GM18499 (cell line): ENCODE data around the gene TYMS.
"Not testable (repeated sequence)": the region's sequence is repeated elsewhere in the genome, so short reads cannot be mapped to it uniquely, and the experiment has no call there.

Experiments used
- ATAC-seq: cut with Tn5 transposase; IDR thresholded peaks from one replicate; pipeline ENCODE4 v1.9.1; 2021; ENCODE audit warnings: moderate number of reproducible peaks; ENCODE audit not compliant: insufficient read depth, unreplicated experiment

TYMS gene

DNA sequence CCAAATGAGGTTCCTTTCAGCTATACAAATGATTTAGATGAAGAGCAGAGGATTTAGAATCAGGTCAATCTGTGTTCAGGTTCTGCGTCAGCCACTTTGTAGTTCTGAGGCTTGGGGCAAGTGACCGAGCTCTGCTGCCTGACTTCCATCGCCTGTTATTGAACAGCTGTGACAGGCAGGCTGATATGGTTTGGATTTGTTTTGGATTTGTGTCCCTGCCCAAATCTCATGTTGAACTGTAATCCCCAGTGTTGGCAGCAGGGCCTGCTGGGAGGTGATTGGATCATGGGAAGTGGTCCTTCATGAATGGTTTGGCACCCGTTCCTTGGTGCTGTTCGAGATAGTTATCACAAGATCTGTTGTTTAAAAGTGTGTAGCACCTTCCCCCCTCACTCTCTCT lies 18.6 kb downstream of the TYMS start:
- ATAC-seq, result no peak

DNA sequence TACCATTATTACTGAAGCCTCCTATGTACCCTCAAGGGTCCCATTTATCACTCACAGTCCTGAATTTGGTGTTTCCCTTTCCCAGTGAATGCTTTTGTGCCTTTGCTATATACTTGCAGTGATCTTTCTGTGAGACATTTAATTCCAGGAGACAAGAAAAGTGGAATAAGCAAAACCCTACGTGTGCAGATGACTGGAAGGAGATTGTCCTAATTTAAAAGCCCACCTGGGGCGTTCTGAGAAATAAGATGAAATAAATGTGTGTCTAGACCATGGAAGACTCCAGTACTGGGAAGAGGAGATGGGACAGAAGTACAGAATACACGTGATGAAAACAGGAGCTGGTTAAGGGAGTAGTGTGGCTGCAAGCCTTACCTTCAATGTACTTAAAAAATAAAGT lies 19.3 kb downstream of the TYMS start:
- ATAC-seq, result no peak

DNA sequence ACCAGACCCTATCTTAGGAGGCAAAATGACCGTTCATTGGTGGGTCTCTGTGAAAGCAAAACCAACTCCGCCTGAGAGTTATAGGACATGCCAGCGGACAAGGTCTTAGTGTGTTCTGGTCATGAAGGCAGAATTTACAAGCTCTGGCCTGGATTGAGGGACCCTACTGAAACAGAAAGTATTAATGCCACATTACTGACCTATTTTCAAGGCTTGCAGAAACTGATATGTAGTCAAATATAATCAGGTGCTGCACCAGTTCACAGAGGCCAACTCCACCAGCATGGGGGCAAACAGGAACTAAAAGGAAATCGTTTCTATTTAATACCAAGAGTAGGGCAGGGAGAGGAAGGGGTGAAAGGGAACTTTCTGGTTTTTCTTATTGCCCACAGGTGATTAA lies 19.7 kb downstream of the TYMS start:
- ATAC-seq, result no peak

DNA sequence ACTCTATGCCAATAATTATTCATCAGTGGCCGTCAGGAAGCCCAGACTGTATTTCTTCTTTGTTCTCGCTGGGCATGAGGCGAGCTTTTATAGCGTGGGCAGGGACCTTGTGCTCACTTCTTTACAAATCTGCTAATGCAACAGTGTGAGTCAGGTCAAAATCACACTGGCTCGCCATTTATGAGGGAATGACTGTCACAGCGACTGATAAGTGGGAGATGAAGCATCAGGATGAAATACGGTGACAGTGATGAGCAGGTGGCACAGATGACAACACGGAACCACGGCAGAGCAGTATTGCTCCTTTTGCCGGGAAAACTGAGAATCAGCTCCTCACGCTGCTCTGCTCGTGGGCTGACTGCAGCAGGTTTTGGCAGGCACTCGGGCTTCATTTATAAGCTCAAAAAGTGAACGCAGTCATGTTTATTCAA lies 20.5 kb downstream of the TYMS start:
- ATAC-seq, result no peak

DNA sequence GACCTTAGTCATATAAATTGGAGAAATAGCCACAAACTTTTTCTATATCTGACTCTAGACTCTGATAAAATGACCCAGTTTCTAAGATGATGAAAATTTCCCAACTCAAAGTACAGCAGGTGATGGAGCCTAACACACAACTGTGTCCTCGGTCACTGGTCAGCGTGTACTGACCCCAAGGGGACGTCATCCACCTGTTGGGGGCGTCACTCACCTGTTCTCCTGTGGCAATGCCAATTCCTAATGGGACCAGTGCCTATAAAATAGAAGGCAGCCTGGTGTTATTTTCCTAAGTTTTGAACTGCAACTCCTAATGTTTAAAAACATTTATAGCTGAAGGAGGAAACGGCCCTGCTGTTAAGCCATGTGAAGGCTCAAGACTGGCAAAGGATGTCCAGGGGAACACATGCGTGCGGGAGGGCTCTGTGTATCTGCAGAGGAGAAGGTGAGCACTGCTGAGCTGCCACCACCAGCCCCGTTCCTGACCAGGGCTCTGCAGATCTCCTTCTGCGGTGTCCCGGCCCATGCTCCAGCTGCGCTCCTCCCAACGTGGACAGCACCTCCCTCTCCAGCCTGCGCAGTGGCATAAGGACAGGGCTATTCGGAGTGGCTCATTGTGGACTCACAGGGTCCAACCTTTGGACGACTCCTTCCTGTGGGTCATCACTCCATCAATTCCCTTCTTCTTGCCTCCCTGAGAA lies 21.2 kb downstream of the TYMS start:
- ATAC-seq, result no peak

DNA sequence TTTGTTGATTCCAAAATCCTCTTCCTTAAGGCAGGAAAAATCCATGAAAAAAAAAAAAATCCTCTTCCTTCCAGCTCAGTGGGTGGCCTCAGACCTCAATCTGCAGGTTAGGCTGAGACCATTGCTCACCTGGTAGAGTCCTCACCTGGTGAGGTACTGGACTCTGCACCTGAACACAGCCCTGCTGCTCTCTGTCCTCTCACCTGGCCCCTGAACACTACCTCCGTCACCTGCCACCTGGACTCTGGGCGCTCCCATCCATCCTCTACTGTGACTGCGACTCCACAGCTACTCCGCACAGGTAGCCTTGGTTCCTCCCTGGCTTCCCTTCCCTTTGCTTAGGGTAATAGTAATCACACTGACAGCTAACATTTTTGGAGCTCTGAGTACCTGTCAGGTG lies 22.1 kb downstream of the TYMS start:
- no peak for ATAC-seq

DNA sequence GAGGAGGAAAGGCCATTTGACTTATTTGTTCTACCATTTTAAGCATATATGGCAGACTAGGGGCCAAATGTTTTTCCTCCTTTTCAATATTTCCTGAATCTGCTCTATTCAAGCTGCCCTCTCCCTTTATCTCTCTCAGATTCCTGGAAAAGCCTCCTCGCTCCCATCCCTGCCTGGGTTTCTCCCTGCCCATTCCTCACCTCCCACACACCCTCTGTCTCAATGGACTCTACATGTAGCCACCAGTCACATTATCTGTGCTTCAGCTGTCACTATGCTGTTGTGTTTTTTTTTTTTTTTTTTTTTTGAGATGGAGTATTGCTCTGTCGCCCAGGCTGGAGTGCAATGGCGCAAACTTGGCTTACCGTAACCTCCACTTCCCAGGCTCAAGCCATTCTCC lies 22.9 kb downstream of the TYMS start:
- ATAC-seq, result no peak

DNA sequence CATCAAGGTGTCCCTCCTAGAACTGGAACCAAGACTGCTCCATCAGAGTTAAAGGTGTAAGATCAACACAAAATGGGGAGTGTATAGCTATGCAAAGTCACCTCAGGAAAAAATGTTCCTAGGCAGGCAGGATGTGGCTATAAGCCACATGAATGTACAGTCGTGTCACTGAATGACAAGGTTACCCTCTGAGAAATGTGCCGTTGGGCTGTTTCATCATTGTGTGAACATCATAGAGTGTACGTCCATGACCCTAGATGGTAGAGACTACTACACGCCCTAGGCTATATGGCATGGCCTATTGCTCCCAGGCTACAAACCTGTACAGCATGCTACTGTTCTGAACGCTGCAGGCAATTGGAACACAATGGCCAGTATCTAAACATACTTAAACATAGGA lies 24.5 kb downstream of the TYMS start:
- no peak for ATAC-seq

DNA sequence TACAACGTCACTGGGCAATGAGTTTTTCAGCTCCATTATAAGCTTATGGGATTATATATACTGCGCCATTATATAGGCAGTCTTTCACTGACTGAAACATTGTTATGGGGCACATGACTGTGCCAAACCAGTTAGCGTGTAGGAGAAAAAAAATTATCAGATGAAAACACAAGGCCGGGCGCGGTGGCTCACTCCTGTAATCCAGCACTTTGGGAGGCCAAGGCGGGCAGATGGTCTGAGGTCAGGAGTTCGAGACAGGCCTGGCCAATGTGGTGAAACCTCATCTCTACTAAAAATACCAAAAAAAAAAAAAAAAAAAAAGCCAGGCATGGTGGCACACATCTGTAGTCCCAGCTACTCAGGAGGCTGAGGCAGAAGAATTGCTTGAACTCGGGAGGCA lies 25.0 kb downstream of the TYMS start:
- not testable (repeated sequence) for ATAC-seq

DNA sequence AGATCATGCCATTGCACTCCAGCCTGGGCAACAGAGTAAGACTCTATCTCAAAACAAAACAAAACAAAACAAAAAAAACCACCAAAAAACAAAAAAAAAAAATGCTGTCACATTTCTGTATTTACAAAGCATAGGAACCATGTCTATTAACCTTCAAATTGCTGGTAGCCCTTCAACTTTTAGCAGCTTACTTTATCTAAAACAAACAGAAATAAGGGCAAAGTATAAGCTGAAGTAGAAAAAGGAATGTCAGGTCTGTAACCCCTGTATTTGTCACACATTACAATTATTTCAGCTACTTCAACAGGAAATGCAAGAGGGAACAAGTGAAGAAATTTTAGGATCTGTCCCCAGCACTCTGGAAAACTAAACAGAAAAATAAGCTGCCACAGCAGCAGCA lies 25.4 kb downstream of the TYMS start:
- no peak for ATAC-seq

DNA sequence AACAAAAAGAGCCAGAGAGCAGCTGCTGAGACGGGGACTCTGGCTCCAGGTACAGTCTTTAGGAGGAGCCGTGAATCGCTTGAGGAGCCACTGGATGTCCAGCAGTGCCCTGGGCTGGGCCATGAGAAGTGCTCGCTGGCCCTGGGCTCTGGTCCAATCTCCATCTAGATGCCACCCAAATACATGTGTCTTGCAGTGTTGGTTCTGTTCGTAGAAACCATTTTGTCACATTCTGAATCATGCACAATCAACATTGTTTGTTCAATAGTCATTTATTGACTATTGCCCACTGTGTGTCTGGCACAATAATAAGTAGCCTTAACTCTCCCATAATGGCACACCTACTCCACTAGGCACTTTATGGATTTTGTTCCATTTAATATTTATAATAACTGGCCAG lies 26.1 kb downstream of the TYMS start:
- ATAC-seq, result no peak

DNA sequence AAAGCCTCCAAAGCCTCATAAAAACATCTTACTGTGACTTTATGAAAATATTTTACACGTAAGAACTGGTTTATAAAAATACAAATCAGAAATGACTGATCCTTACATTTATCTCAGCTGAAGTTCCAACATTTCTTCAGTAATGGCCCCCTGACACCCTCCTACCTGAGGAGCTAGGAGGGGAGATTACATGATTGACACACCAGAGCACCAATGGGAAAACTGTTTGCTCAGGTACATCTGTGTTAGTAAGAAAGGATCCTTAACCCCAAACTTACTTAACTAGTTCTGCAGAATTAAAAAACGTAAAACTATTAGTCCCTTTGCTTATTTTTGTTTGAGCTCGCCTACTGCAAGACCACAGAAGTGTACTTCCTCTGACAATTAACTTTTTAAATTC lies 28.0 kb downstream of the TYMS start:
- no peak for ATAC-seq

DNA sequence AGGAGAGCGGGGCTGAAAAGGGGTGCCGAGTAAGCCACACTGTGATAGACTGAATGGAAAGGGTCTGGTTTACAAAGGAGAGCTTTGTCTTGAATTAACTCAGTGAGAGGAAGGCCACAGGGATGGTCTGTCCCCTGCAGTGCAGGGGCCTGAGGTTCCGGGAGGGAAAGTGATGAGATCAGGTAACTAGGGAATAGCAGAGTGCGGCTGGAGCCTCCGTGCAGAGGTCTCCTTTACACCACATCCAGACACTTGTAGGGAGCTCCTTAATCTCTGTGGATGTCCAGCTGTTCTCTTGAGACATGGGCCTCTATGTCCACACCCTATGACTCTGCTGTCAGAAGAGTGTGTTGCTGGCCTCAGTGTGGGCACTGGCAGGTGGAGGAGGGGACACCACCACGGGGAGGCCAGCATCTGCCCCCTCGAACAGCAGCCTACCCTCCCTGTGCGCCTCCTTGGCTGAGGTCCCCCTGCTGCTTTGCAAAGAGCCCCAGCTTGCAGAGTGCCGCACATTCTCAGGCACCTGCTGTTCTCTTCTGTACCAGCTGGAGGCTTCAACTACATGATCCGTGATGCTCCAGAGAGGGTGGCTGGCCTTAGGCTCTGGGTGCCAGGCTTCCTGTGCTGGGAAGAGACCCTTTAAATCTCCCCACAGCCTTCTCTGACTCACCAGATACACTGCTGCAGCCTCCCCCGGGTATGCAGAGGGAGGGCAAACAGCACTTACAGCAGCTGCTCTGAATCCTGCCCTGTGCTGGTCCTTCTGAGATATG lies 29.1 kb downstream of the TYMS start:
- ATAC-seq, result no peak

DNA sequence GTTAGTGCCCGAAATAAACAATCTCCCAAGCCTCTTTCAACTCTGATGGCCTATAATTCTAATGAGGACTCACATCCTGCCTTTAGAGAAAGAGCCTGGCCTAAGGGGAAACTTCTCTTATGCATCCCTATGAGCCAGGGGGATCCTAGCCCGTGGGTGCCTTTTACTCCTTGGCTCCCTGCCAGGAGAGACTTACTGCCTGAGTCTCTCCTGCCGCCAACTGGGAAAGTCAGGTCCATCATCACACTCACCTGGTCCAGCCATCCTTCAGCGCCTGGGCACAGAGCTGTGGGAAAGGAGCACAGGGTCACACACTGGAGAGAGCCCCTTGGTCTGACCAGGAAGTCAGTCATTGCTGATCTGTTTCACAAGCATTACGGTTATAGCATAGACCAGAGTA lies 30.9 kb downstream of the TYMS start:
- no peak for ATAC-seq

DNA sequence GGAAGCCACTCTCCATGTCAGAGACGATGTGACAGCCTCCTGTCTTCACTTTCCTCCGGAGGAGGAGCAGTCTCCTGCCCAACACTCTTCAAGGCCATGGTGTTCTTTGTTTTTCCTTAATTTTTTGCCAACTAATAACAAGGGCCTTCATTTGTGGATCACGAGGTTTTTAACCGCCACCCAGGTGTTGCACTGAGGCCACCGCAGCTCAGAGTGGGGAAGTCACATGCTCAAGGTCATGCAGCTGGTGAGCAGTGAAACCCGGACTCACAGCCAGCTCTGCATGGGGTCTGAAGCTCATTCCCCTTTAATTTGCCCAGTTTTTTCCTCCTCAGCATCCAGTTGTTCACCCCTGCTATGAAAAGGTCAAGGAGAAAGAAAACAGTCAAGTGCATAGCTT lies 35.4 kb downstream of the TYMS start:
- ATAC-seq, result no peak

DNA sequence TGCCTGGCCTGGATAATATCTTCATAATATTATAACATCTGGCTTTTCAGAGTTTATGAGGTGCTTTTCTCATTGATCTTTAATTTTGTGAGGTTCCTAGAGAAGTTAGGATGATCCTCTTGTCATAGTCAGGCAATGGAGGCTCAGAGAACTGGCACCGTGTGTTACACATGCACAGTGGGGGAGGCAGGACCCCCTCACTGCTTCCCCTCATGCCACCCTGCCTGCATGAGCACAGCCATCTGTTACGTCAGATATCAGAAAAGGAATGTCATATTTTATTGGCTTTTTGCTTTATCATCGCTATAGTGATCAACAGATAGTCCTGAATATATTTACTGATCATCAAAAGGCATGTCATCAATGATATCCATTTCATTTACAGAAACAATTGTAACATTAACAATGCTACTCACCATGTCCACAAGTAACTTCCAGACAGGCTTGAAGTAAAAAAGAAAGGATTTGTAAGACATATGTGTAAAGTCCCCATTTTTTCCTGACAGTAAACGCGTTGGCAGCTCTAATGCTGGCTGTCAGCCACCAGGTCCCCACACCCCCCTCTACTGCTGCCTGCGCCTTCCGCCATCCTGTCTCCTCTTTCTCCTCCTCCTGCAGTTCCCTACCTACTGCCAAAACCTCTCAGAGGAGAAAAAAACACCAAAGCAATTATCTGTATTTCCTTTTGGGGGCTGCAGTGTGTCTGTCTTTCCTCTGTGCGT lies 36.2 kb downstream of the TYMS start:
- no peak for ATAC-seq

DNA sequence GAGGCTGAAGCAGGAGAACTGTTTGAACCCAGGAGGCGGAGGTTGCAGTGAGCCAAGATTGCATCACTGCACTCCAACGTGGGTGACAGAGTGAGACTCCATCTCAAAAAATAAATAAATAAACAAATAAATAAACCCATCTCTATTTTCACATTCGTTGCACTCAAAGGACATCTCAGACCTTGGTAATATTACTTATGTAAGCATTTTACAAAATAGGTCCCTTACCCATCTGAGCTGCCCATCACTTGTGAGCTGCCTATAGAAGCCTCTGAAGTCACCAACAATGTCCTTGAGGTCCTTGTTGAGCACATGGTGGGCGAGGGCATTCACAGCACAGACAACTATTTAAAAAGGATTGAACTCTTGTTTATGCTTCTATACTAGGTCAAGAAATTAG lies 39.6 kb downstream of the TYMS start:
- ATAC-seq, result no peak

DNA sequence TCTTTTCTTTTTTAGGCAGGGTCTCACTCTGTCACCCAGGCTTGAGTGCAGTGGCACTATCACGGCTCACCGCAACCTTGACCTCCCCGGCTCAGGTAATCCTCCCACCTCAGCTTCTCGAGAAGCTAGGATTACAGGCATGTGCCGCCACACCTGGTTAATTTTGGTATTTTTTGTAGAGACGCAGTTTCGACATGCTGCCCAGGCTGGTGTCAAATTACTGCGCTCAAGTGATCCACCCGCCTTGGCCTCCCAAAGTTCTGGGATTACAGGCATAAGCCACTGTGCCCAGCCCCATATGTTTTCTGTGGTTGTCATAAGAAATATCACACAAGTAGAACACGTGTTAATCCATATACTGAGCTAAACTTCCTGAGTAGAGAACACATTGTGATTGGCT lies 40.3 kb downstream of the TYMS start:
- no peak for ATAC-seq

DNA sequence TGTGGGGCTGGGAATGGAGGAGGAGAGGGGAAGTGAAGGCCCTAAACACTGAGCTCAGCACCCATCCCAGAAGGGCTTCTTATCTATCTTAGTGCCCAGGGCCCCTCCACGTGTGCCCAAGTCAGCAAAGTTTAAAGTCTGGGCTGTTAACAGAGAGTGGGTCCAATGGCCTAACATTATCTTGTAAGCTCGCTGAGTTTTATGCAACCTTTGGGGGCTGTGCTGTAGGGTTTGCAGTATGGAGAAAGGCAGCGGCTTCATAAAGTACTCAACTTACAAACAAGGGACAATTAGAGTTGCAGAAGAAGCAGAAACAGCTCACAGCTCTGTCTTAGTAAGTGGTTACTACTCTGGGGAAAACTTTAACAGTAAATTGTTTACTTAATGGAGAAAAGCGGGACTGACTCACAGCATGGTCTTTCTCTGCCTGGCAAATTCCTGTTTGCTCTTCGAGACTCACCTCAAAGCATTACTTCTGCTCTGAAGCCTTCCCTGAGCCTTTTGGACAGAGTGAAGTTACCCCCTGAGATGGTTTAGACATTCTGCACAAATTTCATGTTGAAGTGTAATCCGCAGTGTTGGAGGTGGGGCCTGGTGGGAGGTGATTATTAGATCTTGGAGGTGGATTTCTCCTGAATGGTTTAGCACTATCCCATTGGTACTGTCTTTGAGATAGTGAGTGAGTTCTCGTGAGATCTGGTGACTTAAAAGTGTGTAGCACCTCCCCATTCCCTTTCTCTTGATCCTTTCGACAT lies 45.9 kb downstream of the TYMS start:
- ATAC-seq, result no peak

DNA sequence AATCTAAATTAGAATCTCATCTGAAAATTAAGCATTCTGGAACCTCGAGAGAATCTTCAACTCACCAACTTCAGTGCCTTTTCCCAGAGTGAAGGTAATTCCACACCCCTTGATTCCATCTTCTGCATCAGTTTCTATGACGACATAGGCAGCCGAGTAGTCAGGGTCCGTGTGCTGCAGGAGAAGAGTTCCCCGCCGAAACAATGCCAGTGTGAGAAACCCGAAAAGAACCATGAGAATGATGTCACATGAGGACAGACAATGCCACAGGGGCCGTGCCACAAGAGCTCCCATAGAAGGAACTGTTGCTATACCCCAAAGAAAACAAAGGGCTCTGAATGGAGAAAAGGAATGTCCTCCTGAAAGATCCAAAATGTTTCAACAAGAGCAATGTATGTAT lies 49.0 kb downstream of the TYMS start:
- no peak for ATAC-seq

DNA sequence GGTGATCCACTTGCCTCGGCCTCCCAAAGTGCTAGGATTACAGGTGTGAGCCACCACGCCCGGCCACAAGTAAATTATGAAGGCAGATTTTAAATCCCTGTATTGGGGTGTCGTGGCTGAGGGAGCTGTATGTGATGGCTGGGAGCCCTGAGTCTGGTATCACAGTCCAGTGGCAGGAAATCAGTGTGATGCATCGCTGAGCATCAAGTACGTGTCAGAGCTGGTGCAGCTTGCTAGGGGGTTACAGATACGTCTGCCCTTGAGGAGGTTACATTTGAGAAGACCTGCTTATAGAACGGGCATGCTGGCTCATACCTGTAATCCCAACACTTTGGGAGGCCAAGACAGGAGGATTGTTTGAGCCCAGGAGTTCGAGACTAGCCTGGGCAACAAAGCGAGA lies 50.6 kb downstream of the TYMS start:
- no peak for ATAC-seq
